Mesothelial cell of epicardium (in vitro differentiated cells): ENCODE measurements around the gene NSUN6. TPM values are rescaled to one million over a fixed set of nuclear protein-coding genes. Genes with fewer than 3 reads are reported as not detected.

Source experiments
- DNase-seq, 2 experiments: peaks; one replicate each; pipeline ENCODE4 v3.0.0; 2021; ENCODE audit warnings: low spot score in 2 of 2; ENCODE audit not compliant: unreplicated experiment in 2 of 2
- H3K27ac Mint-ChIP-seq: 2 replicates; pipeline ENCODE4 v1.8.0; 2021; ENCODE audit warnings: mixed read lengths
- H3K27me3 Mint-ChIP-seq: 2 replicates; pipeline ENCODE4 v1.8.0; 2021; ENCODE audit warnings: low read depth, mixed read lengths
- H3K36me3 Mint-ChIP-seq: 2 replicates; pipeline ENCODE4 v1.8.0; 2021; ENCODE audit warnings: mixed read lengths
- H3K4me1 Mint-ChIP-seq: 2 replicates; pipeline ENCODE4 v1.8.0; 2021; ENCODE audit warnings: mixed read lengths
- H3K4me3 Mint-ChIP-seq: 2 replicates; pipeline ENCODE4 v1.8.0; 2021; ENCODE audit warnings: mild to moderate bottlenecking, moderate library complexity, mixed read lengths
- H3K9me3 Mint-ChIP-seq: 2 replicates; pipeline ENCODE4 v1.8.0; 2021; ENCODE audit warnings: mixed read lengths
- CTCF ChIP-seq: fragments of 200-600 bp; sonication (generic); IDR thresholded peaks from one replicate; pipeline ENCODE4 v1.5.0; 2021; ENCODE audit warnings: antibody characterized with exemption; ENCODE audit not compliant: unreplicated experiment
- total RNA-seq: library from RNA; stranded (reverse); gene quantifications from 3 replicates; pipeline ENCODE4 v1.2.1, GENCODE V29; 2021

Gene NSUN6
- total RNA-seq, 1 donor from 2014 or later: 22.2 TPM

DNA sequence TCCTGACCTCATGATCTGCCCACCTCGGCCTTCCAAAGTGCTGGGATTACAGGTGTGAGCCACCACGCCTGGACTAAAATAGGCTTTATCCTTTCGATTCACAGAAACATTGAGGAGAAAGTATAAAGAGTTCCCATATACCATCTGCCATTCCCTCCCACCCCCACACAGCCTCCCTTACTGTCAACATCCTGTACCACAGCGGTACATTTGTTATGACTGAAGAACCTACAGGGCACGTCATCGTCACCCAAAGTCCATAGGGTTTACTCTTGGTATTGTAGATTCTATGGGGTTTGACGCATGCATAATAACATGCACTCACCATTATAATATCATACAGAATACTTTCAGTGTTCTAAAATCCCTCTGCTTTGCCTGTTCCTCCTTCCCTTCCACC is 35.8 kb upstream of the NSUN6 start:
- Mint-ChIP-seq H3K4me3 (no peak overlapping the region), H3K27me3 (no peaks in the 10 kb centered on the region), H3K36me3 (peaks cover 4% of the 10 kb centered on the region), H3K27ac (no peak overlapping the region), H3K4me1 (peaks cover 17% of the 10 kb centered on the region), H3K9me3 (no peaks in the 10 kb centered on the region)
- no peak for TF ChIP-seq CTCF
- DNase-seq: no peak

- H3K4me1 Mint-ChIP-seq: peaks cover 30% of the 10 kb centered on the region
- no peaks in the 10 kb centered on the region for H3K27me3 Mint-ChIP-seq
- DNase-seq: no peak
- no peak for TF ChIP-seq CTCF
- H3K36me3 Mint-ChIP-seq: peaks cover 4% of the 10 kb centered on the region
- H3K9me3 Mint-ChIP-seq: no peaks in the 10 kb centered on the region
- H3K4me3 Mint-ChIP-seq: no peak overlapping the region
- no peak overlapping the region for H3K27ac Mint-ChIP-seq
Measured at GRCh38 chr10:18685555-18685954, 34.2 kb upstream of the NSUN6 start.

- H3K9me3 Mint-ChIP-seq: no peaks in the 10 kb centered on the region
- TF ChIP-seq CTCF: no peak
- DNase-seq: no peak
- H3K4me1 Mint-ChIP-seq: peaks cover 30% of the 10 kb centered on the region
- no peak overlapping the region for H3K4me3 Mint-ChIP-seq
- H3K36me3 Mint-ChIP-seq: peaks cover 4% of the 10 kb centered on the region
- H3K27ac Mint-ChIP-seq: no peak overlapping the region
- no peaks in the 10 kb centered on the region for H3K27me3 Mint-ChIP-seq
Measured at GRCh38 chr10:18684953-18685352, 33.6 kb upstream of the NSUN6 start.

GRCh38 chr10:18684416-18684815 is 33.0 kb upstream of the NSUN6 start:
- Mint-ChIP-seq H3K9me3 (no peaks in the 10 kb centered on the region), H3K36me3 (peaks cover 4% of the 10 kb centered on the region), H3K4me1 (peaks cover 29% of the 10 kb centered on the region), H3K4me3 (no peak overlapping the region), H3K27ac (no peak overlapping the region), H3K27me3 (no peaks in the 10 kb centered on the region)
- no peak for TF ChIP-seq CTCF
- DNase-seq: no peak

- Mint-ChIP-seq H3K9me3 (no peaks in the 10 kb centered on the region), H3K4me3 (no peak overlapping the region), H3K27me3 (no peaks in the 10 kb centered on the region), H3K4me1 (peaks cover 26% of the 10 kb centered on the region), H3K27ac (peak overlapping the region; percentile 87), H3K36me3 (peaks cover 4% of the 10 kb centered on the region)
- DNase-seq: no peak
- no peak for TF ChIP-seq CTCF
Measured at GRCh38 chr10:18683427-18683826, 32.0 kb upstream of the NSUN6 start.

GRCh38 chr10:18681971-18682411 is 30.6 kb upstream of the NSUN6 start:
- Mint-ChIP-seq H3K9me3 (no peaks in the 10 kb centered on the region), H3K27me3 (no peaks in the 10 kb centered on the region), H3K4me3 (no peak overlapping the region), H3K36me3 (peaks cover 4% of the 10 kb centered on the region), H3K4me1 (peaks cover 23% of the 10 kb centered on the region), H3K27ac (peak overlapping the region; percentile 87)
- no peak for TF ChIP-seq CTCF
- DNase-seq: no peak
